IMR-90 (cell line): ENCODE measurements around the gene MUC6.

Source experiments
- BHLHE40 ChIP-seq: fragments of 150-350 bp; IDR thresholded peaks from 2 replicates; pipeline ENCODE4 v1.6.1; 2016; ENCODE audit warnings: mild to moderate bottlenecking, low read depth, low read length
- CHD1 ChIP-seq: IDR thresholded peaks from 2 replicates; pipeline ENCODE4 v1.6.1; 2012; ENCODE audit warnings: low read depth, low read length, improper control_type of control experiment
- FOS ChIP-seq: fragments of 150-350 bp; IDR thresholded peaks from 2 replicates; pipeline ENCODE4 v1.6.1; 2016; ENCODE audit warnings: low read depth, low read length
- MAZ ChIP-seq: IDR thresholded peaks from 2 replicates; pipeline ENCODE4 v1.6.1; 2012; ENCODE audit warnings: low read depth, mild to moderate bottlenecking, low read length, improper control_type of control experiment, moderate library complexity, borderline replicate concordance
- MXI1 ChIP-seq: IDR thresholded peaks from 2 replicates; pipeline ENCODE4 v1.6.1; 2012; ENCODE audit warnings: low read depth, mild to moderate bottlenecking, low read length, moderate library complexity, borderline replicate concordance
- NFE2L2 ChIP-seq: fragments of 150-350 bp; IDR thresholded peaks from 2 replicates; pipeline ENCODE4 v1.6.1; 2016; ENCODE audit warnings: low read depth, mild to moderate bottlenecking, low read length
- POLR2A ChIP-seq: IDR thresholded peaks from 2 replicates; pipeline ENCODE4 v1.6.1; 2012; ENCODE audit warnings: mild to moderate bottlenecking, low read depth, low read length
- RAD21 ChIP-seq: IDR thresholded peaks from 2 replicates; pipeline ENCODE4 v1.6.1; 2012; ENCODE audit warnings: low read length, improper control_type of control experiment
- RCOR1 ChIP-seq: IDR thresholded peaks from 2 replicates; pipeline ENCODE4 v1.6.1; 2012; ENCODE audit warnings: mild to moderate bottlenecking, low read length, improper control_type of control experiment; ENCODE audit not compliant: insufficient replicate concordance
- RFX5 ChIP-seq: IDR thresholded peaks from 2 replicates; pipeline ENCODE4 v1.8.0; 2012; ENCODE audit warnings: low read depth, mild to moderate bottlenecking, low read length, moderate library complexity
- SMC3 ChIP-seq: fragments of 150-350 bp; IDR thresholded peaks from 2 replicates; pipeline ENCODE4 v1.6.1; 2016; ENCODE audit warnings: low read depth, mild to moderate bottlenecking, antibody characterized with exemption, low read length, moderate library complexity
- TF ChIP-seq, protein P1 (sequence below): conservative IDR thresholded peaks from 2 replicates; pipeline ENCODE4 v1.5.1; 2012; ENCODE audit warnings: mild to moderate bottlenecking, low read depth, low read length, improper control_type of control experiment
- TF ChIP-seq, protein P2 (sequence below): fragments of 150-350 bp; IDR thresholded peaks from 2 replicates; pipeline ENCODE4 v1.6.1; 2017; ENCODE audit warnings: mild to moderate bottlenecking, antibody characterized with exemption, low read length, low read depth
- TF ChIP-seq, protein P3 (sequence below): fragments of 150-350 bp; IDR thresholded peaks from 2 replicates; pipeline ENCODE4 v1.6.1; 2016; ENCODE audit warnings: low read depth, mild to moderate bottlenecking, low read length, moderate library complexity, borderline replicate concordance

DNA sequence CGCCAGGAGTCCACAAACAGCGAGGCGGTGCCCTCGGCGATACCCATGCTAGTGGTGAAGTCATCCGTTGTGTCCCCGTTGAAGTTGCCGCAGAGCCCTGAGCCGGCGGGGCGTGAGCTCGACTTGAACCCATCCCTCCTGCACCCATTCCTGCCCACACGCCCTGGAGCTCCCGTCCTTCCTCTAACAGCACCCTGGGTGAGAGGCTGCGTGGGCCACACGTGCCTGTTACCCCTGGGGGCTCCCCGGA, 8.3 kb downstream of the MUC6 start:
- TF ChIP-seq, protein P1, sequence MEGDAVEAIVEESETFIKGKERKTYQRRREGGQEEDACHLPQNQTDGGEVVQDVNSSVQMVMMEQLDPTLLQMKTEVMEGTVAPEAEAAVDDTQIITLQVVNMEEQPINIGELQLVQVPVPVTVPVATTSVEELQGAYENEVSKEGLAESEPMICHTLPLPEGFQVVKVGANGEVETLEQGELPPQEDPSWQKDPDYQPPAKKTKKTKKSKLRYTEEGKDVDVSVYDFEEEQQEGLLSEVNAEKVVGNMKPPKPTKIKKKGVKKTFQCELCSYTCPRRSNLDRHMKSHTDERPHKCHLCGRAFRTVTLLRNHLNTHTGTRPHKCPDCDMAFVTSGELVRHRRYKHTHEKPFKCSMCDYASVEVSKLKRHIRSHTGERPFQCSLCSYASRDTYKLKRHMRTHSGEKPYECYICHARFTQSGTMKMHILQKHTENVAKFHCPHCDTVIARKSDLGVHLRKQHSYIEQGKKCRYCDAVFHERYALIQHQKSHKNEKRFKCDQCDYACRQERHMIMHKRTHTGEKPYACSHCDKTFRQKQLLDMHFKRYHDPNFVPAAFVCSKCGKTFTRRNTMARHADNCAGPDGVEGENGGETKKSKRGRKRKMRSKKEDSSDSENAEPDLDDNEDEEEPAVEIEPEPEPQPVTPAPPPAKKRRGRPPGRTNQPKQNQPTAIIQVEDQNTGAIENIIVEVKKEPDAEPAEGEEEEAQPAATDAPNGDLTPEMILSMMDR: no peak
- TF ChIP-seq, protein P2, sequence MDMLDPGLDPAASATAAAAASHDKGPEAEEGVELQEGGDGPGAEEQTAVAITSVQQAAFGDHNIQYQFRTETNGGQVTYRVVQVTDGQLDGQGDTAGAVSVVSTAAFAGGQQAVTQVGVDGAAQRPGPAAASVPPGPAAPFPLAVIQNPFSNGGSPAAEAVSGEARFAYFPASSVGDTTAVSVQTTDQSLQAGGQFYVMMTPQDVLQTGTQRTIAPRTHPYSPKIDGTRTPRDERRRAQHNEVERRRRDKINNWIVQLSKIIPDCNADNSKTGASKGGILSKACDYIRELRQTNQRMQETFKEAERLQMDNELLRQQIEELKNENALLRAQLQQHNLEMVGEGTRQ: no peak
- no peak for TF ChIP-seq RAD21
- no peak for TF ChIP-seq SMC3
- TF ChIP-seq POLR2A: no peak
- TF ChIP-seq, protein P3, sequence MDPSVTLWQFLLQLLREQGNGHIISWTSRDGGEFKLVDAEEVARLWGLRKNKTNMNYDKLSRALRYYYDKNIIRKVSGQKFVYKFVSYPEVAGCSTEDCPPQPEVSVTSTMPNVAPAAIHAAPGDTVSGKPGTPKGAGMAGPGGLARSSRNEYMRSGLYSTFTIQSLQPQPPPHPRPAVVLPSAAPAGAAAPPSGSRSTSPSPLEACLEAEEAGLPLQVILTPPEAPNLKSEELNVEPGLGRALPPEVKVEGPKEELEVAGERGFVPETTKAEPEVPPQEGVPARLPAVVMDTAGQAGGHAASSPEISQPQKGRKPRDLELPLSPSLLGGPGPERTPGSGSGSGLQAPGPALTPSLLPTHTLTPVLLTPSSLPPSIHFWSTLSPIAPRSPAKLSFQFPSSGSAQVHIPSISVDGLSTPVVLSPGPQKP: no peak
- no peak for TF ChIP-seq MXI1
- no peak for TF ChIP-seq CHD1
- no peak for TF ChIP-seq RCOR1
- TF ChIP-seq BHLHE40: no peak
- TF ChIP-seq RFX5: no peak
- TF ChIP-seq MAZ: no peak
- no peak for TF ChIP-seq FOS
- no peak for TF ChIP-seq NFE2L2
